GM23248 (cell line): ENCODE results near the gene EFS. TPM values are rescaled to one million over a fixed set of nuclear protein-coding genes. Genes with fewer than 3 reads are reported as not detected.

Experiments
- DNase-seq: peaks from one replicate; pipeline ENCODE4 v3.0.0-alpha.2; 2015
- H2AFZ ChIP-seq: fragments of 200-600 bp; sonication (generic); 2 replicates; pipeline ENCODE4 v1.6.1; 2016; ENCODE audit warnings: antibody characterized with exemption
- H3F3A ChIP-seq: fragments of 200-600 bp; sonication (generic); 2 replicates; pipeline ENCODE4 v1.6.1; 2016; ENCODE audit warnings: mild to moderate bottlenecking, antibody characterized with exemption, mixed run types; ENCODE audit not compliant: insufficient read depth
- H3K27ac ChIP-seq: fragments of 200-600 bp; sonication (generic); 2 replicates; pipeline ENCODE4 v1.5.1; 2016; ENCODE audit warnings: mild to moderate bottlenecking
- H3K27me3 ChIP-seq: fragments of 200-600 bp; sonication (generic); replicated peaks from 2 replicates; pipeline ENCODE4 v1.6.1; 2016; ENCODE audit warnings: mild to moderate bottlenecking; ENCODE audit not compliant: insufficient read depth
- H3K36me3 ChIP-seq: fragments of 200-600 bp; sonication (generic); 2 replicates; pipeline ENCODE4 v1.6.1; 2016; ENCODE audit warnings: low read depth, mild to moderate bottlenecking
- H3K4me1 ChIP-seq: fragments of 200-600 bp; sonication (generic); 2 replicates; pipeline ENCODE4 v1.6.1; 2016; ENCODE audit warnings: mild to moderate bottlenecking; ENCODE audit not compliant: insufficient read depth
- H3K4me2 ChIP-seq: fragments of 200-600 bp; sonication (generic); one replicate; pipeline ENCODE4 v1.6.1; 2016; ENCODE audit warnings: mild to moderate bottlenecking; ENCODE audit not compliant: unreplicated experiment
- H3K4me3 ChIP-seq: fragments of 200-600 bp; sonication (generic); 2 replicates; pipeline ENCODE4 v1.5.1; 2016; ENCODE audit warnings: mild to moderate bottlenecking
- H3K79me2 ChIP-seq: fragments of 200-600 bp; sonication (generic); 2 replicates; pipeline ENCODE4 v1.6.1; 2016; ENCODE audit warnings: mild to moderate bottlenecking; ENCODE audit not compliant: insufficient read depth
- H3K9ac ChIP-seq: fragments of 200-600 bp; sonication (generic); 2 replicates; pipeline ENCODE4 v1.6.1; 2016; ENCODE audit warnings: mild to moderate bottlenecking
- H3K9me2 ChIP-seq: fragments of 200-600 bp; sonication (generic); 2 replicates; pipeline ENCODE4 v1.6.1; 2016; ENCODE audit warnings: mixed run types, mild to moderate bottlenecking, moderate library complexity; ENCODE audit not compliant: insufficient read depth
- H3K9me3 ChIP-seq: fragments of 200-600 bp; sonication (generic); one replicate; pipeline ENCODE4 v1.6.1; 2017; ENCODE audit warnings: low read depth
- H4K20me1 ChIP-seq: fragments of 200-600 bp; sonication (generic); 2 replicates; pipeline ENCODE4 v1.6.0; 2016; ENCODE audit not compliant: insufficient read depth
- EZH2 ChIP-seq: fragments of 200-600 bp; sonication (generic); IDR thresholded peaks from 2 replicates; pipeline ENCODE4 v1.6.1; 2018; ENCODE audit warnings: antibody characterized with exemption, mild to moderate bottlenecking; ENCODE audit not compliant: insufficient read depth, poor library complexity, severe bottlenecking
- EZH2phosphoT487 ChIP-seq: fragments of 200-600 bp; sonication (generic); IDR thresholded peaks from 2 replicates; pipeline ENCODE4 v1.6.1; 2018; ENCODE audit warnings: antibody characterized with exemption, moderate library complexity, mild to moderate bottlenecking, low read depth; ENCODE audit not compliant: insufficient read depth
- WGBS, 2 experiments: methylation state at CpG; one replicate each; pipeline ENCODE4 v1.1.6; 2015 to 2017; ENCODE audit warnings: low lambda C conversion rate in 2 of 2, low coverage in 1 of 2; ENCODE audit errors: missing lambda C conversion rate in 2 of 2; 5-methylcytosine and 5-hydroxymethylcytosine counted together
- in situ Hi-C: fragments of 300-500 bp; cut with MboI; formaldehyde crosslinking; loops from 2 replicates; pipeline ENCODE4 v1.15.0; 2020
- polyA plus RNA-seq: library from polyadenylated mRNA; unstranded; fragments of >200 nt; fragmentation: Nextera tagmentation; extraction: Ambion mirVana; gene quantifications from 2 replicates; pipeline ENCODE4 v1.2.1, GENCODE V29; 2016
- total RNA-seq: library from RNA; depleted of rRNA; stranded (reverse); fragments of >200 nt; shearing (Covaris generic); gene quantifications from 2 replicates; pipeline ENCODE4 v1.2.3, GENCODE V29; 2014

EFS gene
- total and polyA plus RNA-seq, 2 experiments from 2014 or later: 4.2 to 17.3 TPM

DNA sequence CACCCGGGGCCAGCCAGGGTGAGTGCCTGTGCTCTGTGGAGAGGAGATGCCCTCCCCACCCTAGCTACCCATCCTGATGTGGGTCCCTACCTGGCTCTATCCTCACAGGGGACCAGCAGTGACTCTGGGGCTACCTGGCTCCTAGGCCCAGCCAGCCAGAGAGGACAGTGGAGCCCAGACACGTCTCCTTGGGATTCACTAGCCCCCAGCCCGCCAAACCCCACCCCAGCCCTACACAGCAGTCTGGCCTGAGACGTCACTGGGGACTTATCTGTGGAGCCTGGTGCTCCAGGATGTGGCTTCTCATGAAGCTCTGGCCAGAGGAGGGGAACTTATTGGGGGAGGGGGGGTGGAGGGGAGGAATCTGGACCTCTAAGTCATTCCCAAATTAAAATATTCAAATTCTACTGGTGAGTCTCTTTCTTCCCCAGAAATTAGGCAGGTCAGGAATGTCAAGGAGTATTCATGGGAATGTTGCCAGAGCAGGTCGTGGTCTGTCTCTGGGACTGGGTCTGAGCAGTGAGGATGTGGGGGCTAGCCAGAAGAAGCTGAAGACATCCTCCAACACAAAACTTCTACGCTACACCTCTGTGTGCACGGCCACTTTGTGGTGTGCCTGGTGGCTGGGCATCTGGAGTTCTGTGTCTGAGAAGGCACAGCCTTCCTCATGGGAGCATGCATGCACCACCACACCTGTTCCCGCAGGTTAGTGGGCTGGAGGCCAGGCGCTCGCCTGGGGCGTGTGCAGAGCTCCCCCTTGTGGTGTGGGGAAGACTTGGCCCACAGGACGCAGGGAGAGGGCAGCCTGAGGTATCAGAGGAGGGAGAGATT, 14.6 kb upstream of the EFS start:
- Histone ChIP-seq H4K20me1 (no peaks in the 10 kb centered on the region), H3K9me3 (no peaks in the 10 kb centered on the region), H3K79me2 (no peaks in the 10 kb centered on the region), H3K4me1 (no peaks in the 10 kb centered on the region), H3K9ac (no peak overlapping the region), H3K36me3 (no peaks in the 10 kb centered on the region), H2AFZ (no peak overlapping the region), H3K4me3 (no peak overlapping the region), H3K27ac (no peak overlapping the region), H3K27me3 (peaks cover 12% of the 10 kb centered on the region; the same call in 1 of the 2 replicates), H3F3A (no peaks in the 10 kb centered on the region), H3K9me2 (no peaks in the 10 kb centered on the region), H3K4me2 (no peak overlapping the region)
- in situ Hi-C loops: no loop called here
- TF ChIP-seq EZH2phosphoT487 (no peak), EZH2 (no peak)
- peak; percentile 63 for DNase-seq
- WGBS, 2 experiments: 25 to 27% methylated on average over 12 of the region's 12 CpGs

DNA sequence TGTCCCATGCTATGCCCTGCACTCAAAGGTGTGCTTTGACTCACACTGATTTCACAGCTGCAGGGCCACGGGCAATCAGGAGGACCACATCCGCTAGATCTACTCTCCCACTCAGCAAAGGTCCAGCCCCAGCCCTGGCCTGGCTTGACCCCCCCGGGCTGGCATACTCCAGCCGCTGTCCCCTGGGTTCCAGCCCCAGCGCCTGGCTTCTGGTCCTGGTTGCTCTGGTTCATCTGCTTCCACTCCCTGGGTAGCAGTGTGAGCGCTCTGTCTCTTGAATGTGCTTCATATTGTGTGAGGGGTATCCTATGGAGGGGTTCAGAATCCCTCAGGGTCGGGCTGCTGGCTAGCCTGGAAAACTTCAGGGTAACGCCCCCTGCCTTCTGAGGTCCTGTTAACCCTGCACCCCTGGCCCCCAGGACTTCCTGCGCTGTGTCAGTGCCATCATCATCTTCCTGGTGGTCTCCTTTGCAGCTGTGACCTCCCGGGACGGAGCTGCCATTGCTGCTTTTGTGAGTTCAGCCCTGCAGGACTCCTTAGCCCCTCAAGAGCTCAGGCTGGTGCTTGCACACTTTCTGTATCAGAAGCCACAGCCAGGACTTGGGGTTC, 13.7 kb upstream of the EFS start:
- no peaks in the 10 kb centered on the region for H3F3A ChIP-seq
- in situ Hi-C loops: no loop called here
- H3K27me3 ChIP-seq: peaks cover 12% of the 10 kb centered on the region; the same call in 1 of the 2 replicates
- H3K36me3 ChIP-seq: no peaks in the 10 kb centered on the region
- no peaks in the 10 kb centered on the region for H3K4me1 ChIP-seq
- no peaks in the 10 kb centered on the region for H3K9me3 ChIP-seq
- no peak overlapping the region for H2AFZ ChIP-seq
- H3K79me2 ChIP-seq: no peaks in the 10 kb centered on the region
- DNase-seq: no peak
- no peak overlapping the region for H3K4me3 ChIP-seq
- H3K9me2 ChIP-seq: no peaks in the 10 kb centered on the region
- TF ChIP-seq EZH2phosphoT487 (no peak), EZH2 (no peak)
- H3K4me2 ChIP-seq: no peak overlapping the region
- H3K9ac ChIP-seq: no peak overlapping the region
- 54 to 59% methylated on average over 11 of the region's 11 CpGs for WGBS, 2 experiments
- no peak overlapping the region for H3K27ac ChIP-seq
- no peaks in the 10 kb centered on the region for H4K20me1 ChIP-seq

DNA sequence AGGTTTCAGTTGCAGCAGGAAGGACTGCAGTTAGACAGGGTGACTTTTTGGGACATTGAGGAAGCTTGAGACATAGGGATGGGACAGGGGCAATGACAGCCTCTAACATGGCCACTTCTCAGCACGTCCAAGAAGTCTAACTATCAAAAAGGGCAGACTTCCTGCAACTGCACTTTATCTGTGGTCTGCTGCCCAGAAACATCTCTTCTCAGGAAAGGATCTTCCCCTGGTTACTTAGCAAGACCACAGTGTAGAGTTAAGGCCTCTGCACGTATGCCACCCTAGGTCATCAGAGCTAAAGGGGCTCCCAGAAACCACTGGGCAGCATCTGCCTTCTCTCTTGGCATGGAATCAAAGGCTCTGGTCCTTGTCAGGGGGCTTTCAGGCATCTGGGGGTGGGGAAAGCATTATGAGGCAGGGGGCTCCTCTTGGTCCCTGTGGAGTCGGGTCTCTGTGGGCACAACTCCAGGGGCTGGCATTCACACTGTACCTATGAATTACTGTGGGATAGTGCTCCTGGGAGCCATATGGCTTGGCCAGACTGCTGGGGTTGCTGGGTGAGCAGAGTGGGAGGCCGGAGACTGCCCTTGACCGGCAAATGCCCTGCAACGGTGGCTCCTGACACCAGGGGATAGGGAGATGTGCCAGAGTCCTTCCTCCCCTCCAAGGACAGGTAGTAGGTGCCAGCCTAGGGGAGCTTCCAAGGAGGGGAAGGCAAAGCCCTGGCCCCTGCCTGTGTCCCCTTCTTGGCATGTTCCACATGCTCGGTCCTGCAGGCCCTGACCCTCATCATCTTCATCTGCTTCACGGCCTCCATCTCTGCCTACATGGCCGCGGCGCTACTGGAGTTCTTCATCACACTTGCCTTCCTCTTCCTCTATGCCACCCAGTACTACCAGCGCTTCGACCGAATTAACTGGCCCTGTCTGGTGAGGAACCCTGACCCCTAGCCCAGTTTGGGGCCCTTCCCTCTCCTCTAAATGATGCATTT, 12.9 kb upstream of the EFS start:
- Histone ChIP-seq H3K9me2 (no peaks in the 10 kb centered on the region), H3F3A (no peaks in the 10 kb centered on the region), H2AFZ (no peak overlapping the region), H3K9me3 (no peaks in the 10 kb centered on the region), H3K9ac (no peak overlapping the region), H3K27ac (no peak overlapping the region), H3K79me2 (no peaks in the 10 kb centered on the region), H3K27me3 (peaks cover 12% of the 10 kb centered on the region; the same call in 1 of the 2 replicates), H3K36me3 (no peaks in the 10 kb centered on the region), H3K4me2 (no peak overlapping the region), H3K4me1 (no peaks in the 10 kb centered on the region), H4K20me1 (no peaks in the 10 kb centered on the region), H3K4me3 (no peak overlapping the region)
- 76 to 77% methylated on average over 13 to 14 of the region's 14 CpGs for WGBS, 2 experiments
- TF ChIP-seq EZH2 (no peak), EZH2phosphoT487 (no peak)
- no peak for DNase-seq
- in situ Hi-C loops: no loop called here

DNA sequence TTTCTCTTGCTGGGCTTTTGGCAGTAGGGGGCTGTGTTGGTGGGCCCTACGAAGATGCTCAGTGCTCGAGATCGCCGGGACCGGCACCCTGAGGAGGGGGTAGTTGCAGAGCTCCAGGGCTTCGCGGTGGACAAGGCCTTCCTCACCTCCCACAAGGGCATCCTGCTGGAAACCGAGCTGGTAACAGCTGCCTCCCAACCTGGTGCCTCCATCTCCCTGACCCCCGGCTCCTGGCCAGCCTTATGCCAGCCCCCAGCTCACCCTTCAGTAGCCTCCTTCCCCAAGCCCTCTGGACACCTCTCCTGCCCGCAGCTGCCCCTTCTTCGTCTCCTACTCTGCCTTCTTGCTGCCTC, 12.2 kb upstream of the EFS start:
- no peaks in the 10 kb centered on the region for H3K9me2 ChIP-seq
- no peak overlapping the region for H3K9ac ChIP-seq
- 38 to 40% methylated on average over 9 to 11 of the region's 11 CpGs for WGBS, 2 experiments
- H3K9me3 ChIP-seq: no peaks in the 10 kb centered on the region
- no peaks in the 10 kb centered on the region for H3K4me1 ChIP-seq
- no peak overlapping the region for H2AFZ ChIP-seq
- H3K27ac ChIP-seq: no peak overlapping the region
- no peak for DNase-seq
- H3F3A ChIP-seq: no peaks in the 10 kb centered on the region
- in situ Hi-C loops: no loop called here
- H3K4me3 ChIP-seq: no peak overlapping the region
- H3K4me2 ChIP-seq: no peak overlapping the region
- TF ChIP-seq EZH2phosphoT487 (no peak), EZH2 (no peak)
- no peaks in the 10 kb centered on the region for H3K36me3 ChIP-seq
- H3K79me2 ChIP-seq: no peaks in the 10 kb centered on the region
- no peaks in the 10 kb centered on the region for H4K20me1 ChIP-seq
- peaks cover 12% of the 10 kb centered on the region; the same call in 1 of the 2 replicates for H3K27me3 ChIP-seq
